ENCODE results near the gene PDXK.

The PDXK gene

GRCh38 chr21:43754948-43755781, 36.2 kb downstream of the PDXK start:
- Histone ChIP-seq H3K14ac (ENCODE audit: low read length) (no peak overlapping the region), H2BK5ac (ENCODE audit: low read length) (peak overlapping the region; percentile 48), H3K27ac (replicated peaks; ENCODE audit: low read length) (no peak overlapping the region), H3K27me3 (ENCODE audit: control insufficient read depth in 3 of 3, insufficient read depth in 3 of 3, low read depth in 1 of 3, low read length in 3 of 3) (no peaks in the 10 kb centered on the region), H3K4me1 (ENCODE audit: control insufficient read depth in 2 of 2, insufficient read depth in 1 of 2, low read depth in 1 of 2, low read length in 2 of 2) (peaks cover 0 to 2% of the 10 kb centered on the region in 2 donors), H3K36me3 (replicated peaks in 1 of 2; ENCODE audit: control insufficient read depth in 2 of 2, insufficient read depth in 2 of 2, low read length in 2 of 2) (peaks cover 26 to 79% of the 10 kb centered on the region in 2 donors), H2BK120ac (ENCODE audit: low read depth, low read length) (no peak overlapping the region), H3K4ac (ENCODE audit: low read length) (no peak overlapping the region), H2BK12ac (ENCODE audit: low read length) (peak overlapping the region; percentile 22), H3K18ac (ENCODE audit: low read length) (peak overlapping the region; percentile 57), H3K79me1 (ENCODE audit: low read depth, low read length) (peaks cover 2% of the 10 kb centered on the region), H3K23ac (ENCODE audit: low read depth, low read length, poor library complexity) (peak overlapping the region; percentile 93), H3K4me2 (ENCODE audit: insufficient read depth, low read length, poor library complexity, severe bottlenecking) (no peak overlapping the region), H4K8ac (ENCODE audit: low read depth, low read length) (no peak overlapping the region), H3K9ac (ENCODE audit: low read depth, low read length, poor library complexity) (peak overlapping the region; percentile 21), H2AFZ (ENCODE audit: low read length) (no peak overlapping the region), H2BK15ac (ENCODE audit: low read length) (no peak overlapping the region), H2AK5ac (ENCODE audit: low read depth, low read length) (no peak overlapping the region), H4K91ac (ENCODE audit: low read depth, low read length, poor library complexity) (no peak overlapping the region), H3K4me3 (ENCODE audit: low read length in 2 of 2) (no peak overlapping the region), H3K9me3 (replicated peaks in 1 of 2; ENCODE audit: control insufficient read depth in 2 of 2, insufficient read depth in 1 of 2, low read depth in 1 of 2, low read length in 2 of 2) (peaks cover 0 to 2% of the 10 kb centered on the region in 2 donors)
- WGBS, 2 donors (ENCODE audit: extremely low coverage in 2 of 2, insufficient read length in 2 of 2, insufficient replicate concordance in 1 of 2), result no CpG with 5 or more reads among the region's 26 CpGs
- DNase-seq (ENCODE audit: low spot score), result no peak

GRCh38 chr21:43755820-43756594, 37.1 kb downstream of the PDXK start:
- Histone ChIP-seq H3K23ac (ENCODE audit: low read depth, low read length, poor library complexity) (peak overlapping the region; percentile 93), H4K91ac (ENCODE audit: low read depth, low read length, poor library complexity) (no peak overlapping the region), H4K8ac (ENCODE audit: low read depth, low read length) (no peak overlapping the region), H3K27me3 (ENCODE audit: control insufficient read depth in 3 of 3, insufficient read depth in 3 of 3, low read depth in 1 of 3, low read length in 3 of 3) (no peaks in the 10 kb centered on the region), H2BK120ac (ENCODE audit: low read depth, low read length) (no peak overlapping the region), H3K4me2 (ENCODE audit: insufficient read depth, low read length, poor library complexity, severe bottlenecking) (no peak overlapping the region), H3K79me1 (ENCODE audit: low read depth, low read length) (peaks cover 2% of the 10 kb centered on the region), H2BK12ac (ENCODE audit: low read length) (no peak overlapping the region), H2BK5ac (ENCODE audit: low read length) (peak overlapping the region; percentile 48), H3K27ac (replicated peaks; ENCODE audit: low read length) (no peak overlapping the region), H2AK5ac (ENCODE audit: low read depth, low read length) (no peak overlapping the region), H3K9ac (ENCODE audit: low read depth, low read length, poor library complexity) (peak overlapping the region; percentile 44), H2AFZ (ENCODE audit: low read length) (no peak overlapping the region), H3K4me3 (ENCODE audit: low read length in 2 of 2) (no peak overlapping the region), H3K36me3 (replicated peaks in 1 of 2; ENCODE audit: control insufficient read depth in 2 of 2, insufficient read depth in 2 of 2, low read length in 2 of 2) (peaks cover 23 to 71% of the 10 kb centered on the region in 2 donors), H2BK15ac (ENCODE audit: low read length) (no peak overlapping the region), H3K4ac (ENCODE audit: low read length) (no peak overlapping the region), H3K4me1 (ENCODE audit: control insufficient read depth in 2 of 2, insufficient read depth in 1 of 2, low read depth in 1 of 2, low read length in 2 of 2) (peaks cover 0 to 2% of the 10 kb centered on the region in 2 donors), H3K18ac (ENCODE audit: low read length) (peak overlapping the region; percentile 17), H3K14ac (ENCODE audit: low read length) (no peak overlapping the region), H3K9me3 (replicated peaks in 1 of 2; ENCODE audit: control insufficient read depth in 2 of 2, insufficient read depth in 1 of 2, low read depth in 1 of 2, low read length in 2 of 2) (peaks cover 0 to 2% of the 10 kb centered on the region in 2 donors)
- no CpG with 5 or more reads among the region's 37 CpGs for WGBS, 2 donors (ENCODE audit: extremely low coverage in 2 of 2, insufficient read length in 2 of 2, insufficient replicate concordance in 1 of 2)
- no peak for DNase-seq (ENCODE audit: low spot score)

GRCh38 chr21:43757601-43758000, 38.7 kb downstream of the PDXK start:
- Histone ChIP-seq H3K23ac (ENCODE audit: low read depth, low read length, poor library complexity) (no peak overlapping the region), H2AK5ac (ENCODE audit: low read depth, low read length) (no peak overlapping the region), H3K4ac (ENCODE audit: low read length) (no peak overlapping the region), H2BK120ac (ENCODE audit: low read depth, low read length) (no peak overlapping the region), H3K9ac (ENCODE audit: low read depth, low read length, poor library complexity) (no peak overlapping the region), H3K18ac (ENCODE audit: low read length) (no peak overlapping the region), H3K4me1 (ENCODE audit: control insufficient read depth in 2 of 2, insufficient read depth in 1 of 2, low read depth in 1 of 2, low read length in 2 of 2) (peaks cover 0 to 2% of the 10 kb centered on the region in 2 donors), H2BK15ac (ENCODE audit: low read length) (no peak overlapping the region), H3K27ac (replicated peaks; ENCODE audit: low read length) (peak overlapping the region; percentile 58), H3K36me3 (replicated peaks in 1 of 2; ENCODE audit: control insufficient read depth in 2 of 2, insufficient read depth in 2 of 2, low read length in 2 of 2) (peaks cover 25 to 68% of the 10 kb centered on the region in 2 donors), H3K14ac (ENCODE audit: low read length) (peak overlapping the region; percentile 17), H4K8ac (ENCODE audit: low read depth, low read length) (no peak overlapping the region), H3K4me3 (ENCODE audit: low read length in 2 of 2) (no peak overlapping the region), H2AFZ (ENCODE audit: low read length) (no peak overlapping the region), H3K9me3 (replicated peaks in 1 of 2; ENCODE audit: control insufficient read depth in 2 of 2, insufficient read depth in 1 of 2, low read depth in 1 of 2, low read length in 2 of 2) (peaks cover 0 to 4% of the 10 kb centered on the region in 2 donors), H3K27me3 (ENCODE audit: control insufficient read depth in 3 of 3, insufficient read depth in 3 of 3, low read depth in 1 of 3, low read length in 3 of 3) (no peaks in the 10 kb centered on the region), H3K79me1 (ENCODE audit: low read depth, low read length) (no peaks in the 10 kb centered on the region), H4K91ac (ENCODE audit: low read depth, low read length, poor library complexity) (no peak overlapping the region), H3K4me2 (ENCODE audit: insufficient read depth, low read length, poor library complexity, severe bottlenecking) (no peak overlapping the region), H2BK12ac (ENCODE audit: low read length) (no peak overlapping the region), H2BK5ac (ENCODE audit: low read length) (no peak overlapping the region)
- WGBS, 2 donors (ENCODE audit: extremely low coverage in 2 of 2, insufficient read length in 2 of 2, insufficient replicate concordance in 1 of 2), result no CpG with 5 or more reads among the region's 16 CpGs
- no peak for DNase-seq (ENCODE audit: low spot score)

GRCh38 chr21:43758111-43758641, 39.2 kb downstream of the PDXK start:
- Histone ChIP-seq H3K23ac (ENCODE audit: low read depth, low read length, poor library complexity) (no peak overlapping the region), H3K9me3 (replicated peaks in 1 of 2; ENCODE audit: control insufficient read depth in 2 of 2, insufficient read depth in 1 of 2, low read depth in 1 of 2, low read length in 2 of 2) (peaks cover 2 to 3% of the 10 kb centered on the region in 2 donors), H3K14ac (ENCODE audit: low read length) (no peak overlapping the region), H3K4me2 (ENCODE audit: insufficient read depth, low read length, poor library complexity, severe bottlenecking) (no peak overlapping the region), H2AFZ (ENCODE audit: low read length) (no peak overlapping the region), H4K8ac (ENCODE audit: low read depth, low read length) (no peak overlapping the region), H3K9ac (ENCODE audit: low read depth, low read length, poor library complexity) (no peak overlapping the region), H3K36me3 (replicated peaks in 1 of 2; ENCODE audit: control insufficient read depth in 2 of 2, insufficient read depth in 2 of 2, low read length in 2 of 2) (peaks cover 21 to 66% of the 10 kb centered on the region in 2 donors), H3K18ac (ENCODE audit: low read length) (no peak overlapping the region), H2AK5ac (ENCODE audit: low read depth, low read length) (no peak overlapping the region), H3K4me1 (ENCODE audit: control insufficient read depth in 2 of 2, insufficient read depth in 1 of 2, low read depth in 1 of 2, low read length in 2 of 2) (peaks cover 0 to 2% of the 10 kb centered on the region in 2 donors), H3K27ac (replicated peaks; ENCODE audit: low read length) (peak overlapping the region; percentile 58), H2BK12ac (ENCODE audit: low read length) (no peak overlapping the region), H2BK5ac (ENCODE audit: low read length) (no peak overlapping the region), H2BK120ac (ENCODE audit: low read depth, low read length) (no peak overlapping the region), H3K27me3 (ENCODE audit: control insufficient read depth in 3 of 3, insufficient read depth in 3 of 3, low read depth in 1 of 3, low read length in 3 of 3) (no peaks in the 10 kb centered on the region), H3K4ac (ENCODE audit: low read length) (no peak overlapping the region), H2BK15ac (ENCODE audit: low read length) (no peak overlapping the region), H3K79me1 (ENCODE audit: low read depth, low read length) (no peaks in the 10 kb centered on the region), H4K91ac (ENCODE audit: low read depth, low read length, poor library complexity) (no peak overlapping the region), H3K4me3 (ENCODE audit: low read length in 2 of 2) (no peak overlapping the region)
- DNase-seq (ENCODE audit: low spot score), result no peak
- WGBS, 2 donors (ENCODE audit: extremely low coverage in 2 of 2, insufficient read length in 2 of 2, insufficient replicate concordance in 1 of 2), result no CpG with 5 or more reads among the region's 18 CpGs
